Activated CD4-positive, alpha-beta T cell treated with anti-CD3 and anti-CD28 coated beads for 36 hours (primary cell): Measurements from ENCODE around the gene LZTFL1. TPM values are rescaled to one million over a fixed set of nuclear protein-coding genes. Genes with fewer than 3 reads are reported as not detected.

Experiments used
- ATAC-seq: fragments of 200-7000 bp; cut with Tn5 transposase; one replicate; pipeline ENCODE4 v1.10.0; 2021; ENCODE audit warnings: mild to moderate bottlenecking, moderate library complexity
- CTCF ChIA-PET: fragments of 350-600 bp; sonication (Branson Sonifier 250); formaldehyde crosslinking; loops from one replicate; lab custom pipeline; 2021; ENCODE audit warnings: antibody characterized with exemption; lab: Charles Lee
- POLR2A ChIA-PET: fragments of 350-600 bp; sonication (Branson Sonifier 250); formaldehyde crosslinking; loops from one replicate; lab custom pipeline; 2021; ENCODE audit warnings: antibody characterized with exemption, inconsistent platforms; lab: Charles Lee
- DNase-seq: peaks from one replicate; pipeline ENCODE4 v3.0.0-alpha.2; 2020
- H3K27ac Mint-ChIP-seq: one replicate; pipeline ENCODE4 v1.8.0; 2021; ENCODE audit warnings: mixed read lengths
- H3K27me3 Mint-ChIP-seq: one replicate; pipeline ENCODE4 v1.8.0; 2021; ENCODE audit warnings: mixed read lengths
- H3K36me3 Mint-ChIP-seq: one replicate; pipeline ENCODE4 v1.8.0; 2021; ENCODE audit warnings: low read depth, mixed read lengths
- H3K4me1 Mint-ChIP-seq: one replicate; pipeline ENCODE4 v1.8.0; 2021; ENCODE audit warnings: mixed read lengths
- H3K4me3 Mint-ChIP-seq: one replicate; pipeline ENCODE4 v1.8.0; 2021; ENCODE audit warnings: mild to moderate bottlenecking, moderate library complexity, mixed read lengths
- H3K9me3 Mint-ChIP-seq: one replicate; pipeline ENCODE4 v1.8.0; 2021; ENCODE audit warnings: low read depth, mixed read lengths
- intact Hi-C, 2 experiments: fragments of 100-400 bp; cut with DNase I in 1 of 2; cut with micrococcal nuclease in 1 of 2; formaldehyde crosslinking; loops; one replicate each; pipeline versions ENCODE4 v1.14.2 to v1.15.1; 2022 to 2024; cut with DNase I, micrococcal nuclease
- total RNA-seq, 2 experiments: library from RNA; stranded (reverse); gene quantifications; one replicate each; pipeline ENCODE4 v1.2.3, GENCODE V29; 2021

Gene LZTFL1
- total RNA-seq, 2 experiments from 2014 or later, result 4.5 to 6.6 TPM

DNA sequence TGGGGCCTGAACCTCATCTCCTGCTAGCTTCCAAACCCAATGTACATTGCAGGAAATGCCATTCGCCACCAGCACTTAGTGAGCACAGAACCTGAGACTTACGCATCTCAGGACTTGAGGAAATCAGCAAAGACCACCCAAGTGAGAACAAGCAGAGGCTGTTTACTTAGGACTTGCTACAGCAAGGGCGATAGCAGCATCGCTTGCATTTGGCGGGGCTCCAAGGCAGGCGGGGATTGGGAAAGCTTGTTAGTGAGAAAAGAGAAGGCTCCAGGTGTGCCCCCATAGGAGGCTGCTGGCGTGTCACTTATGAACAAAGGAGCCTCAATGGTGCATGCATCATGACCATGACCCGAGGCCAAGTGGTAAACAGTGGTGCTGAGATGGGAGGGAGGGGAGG is 65.3 kb downstream of the LZTFL1 start:
- intact Hi-C loops, result no loop called here
- Mint-ChIP-seq H3K4me3 (no peak overlapping the region), H3K4me1 (peaks cover 11% of the 10 kb centered on the region), H3K9me3 (no peaks in the 10 kb centered on the region), H3K27me3 (peaks cover 7% of the 10 kb centered on the region), H3K36me3 (no peaks in the 10 kb centered on the region), H3K27ac (no peak overlapping the region)
- ChIA-PET POLR2A (no interaction called here), CTCF (no interaction called here)
- no peak for DNase-seq
- no peak for ATAC-seq

DNA sequence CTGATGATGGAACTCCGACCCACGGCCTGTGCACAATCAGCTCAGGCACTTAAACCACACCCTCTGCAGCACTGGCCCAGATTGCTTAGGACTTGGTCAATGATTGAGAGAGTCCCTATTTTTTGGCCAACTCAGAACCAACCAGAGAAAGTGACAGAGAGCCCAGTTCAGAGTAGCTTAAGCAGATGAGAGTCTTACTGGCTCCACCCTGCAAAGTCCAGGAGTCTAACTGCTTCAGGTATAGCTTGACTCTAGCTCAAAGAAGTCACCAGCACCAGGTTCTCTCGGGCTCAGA is 65.7 kb downstream of the LZTFL1 start:
- ChIA-PET CTCF (no interaction called here), POLR2A (no interaction called here)
- Mint-ChIP-seq H3K9me3 (no peaks in the 10 kb centered on the region), H3K27me3 (peaks cover 7% of the 10 kb centered on the region), H3K4me1 (peaks cover 11% of the 10 kb centered on the region), H3K27ac (no peak overlapping the region), H3K36me3 (no peaks in the 10 kb centered on the region), H3K4me3 (no peak overlapping the region)
- DNase-seq (no peak), ATAC-seq (no peak)
- intact Hi-C loops, result no loop called here

DNA sequence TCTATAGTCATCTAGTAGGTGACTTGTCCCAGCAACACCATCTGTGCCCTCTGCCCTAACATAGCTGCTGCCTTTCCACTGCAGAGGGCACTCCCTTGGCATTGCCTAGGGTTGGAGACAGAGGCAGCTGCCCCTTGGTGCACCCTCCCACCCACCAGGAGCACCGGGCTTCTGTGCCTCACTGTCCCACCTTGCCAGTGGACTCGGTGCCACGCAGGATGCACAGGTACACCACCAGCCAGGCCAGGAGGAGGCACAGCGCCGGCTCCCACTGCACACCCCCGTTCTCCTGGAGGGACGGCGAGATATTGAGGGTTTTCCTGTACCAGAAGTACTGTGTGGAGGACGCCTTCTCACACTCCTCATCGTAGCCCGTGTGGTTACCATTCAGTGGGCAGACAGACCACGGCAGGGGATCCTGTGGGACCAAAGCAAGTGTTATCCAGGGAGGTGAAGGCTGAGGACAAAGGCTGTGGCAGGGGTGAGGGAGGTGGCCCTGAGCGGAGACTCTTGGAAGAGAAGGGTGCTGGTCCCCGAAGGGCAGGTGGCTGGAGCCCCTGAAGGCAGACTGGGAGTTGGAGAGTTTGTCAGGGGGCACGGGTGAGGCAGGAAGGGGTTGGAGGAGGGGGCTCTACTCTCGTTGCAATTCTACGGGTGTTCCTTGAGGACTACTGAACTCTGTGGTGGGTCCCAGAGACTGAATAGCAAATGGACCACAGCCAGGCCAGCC is 66.2 kb downstream of the LZTFL1 start:
- H3K36me3 Mint-ChIP-seq, result no peaks in the 10 kb centered on the region
- DNase-seq (no peak), ATAC-seq (no peak)
- CTCF ChIA-PET, result no interaction called here
- no peak overlapping the region for H3K4me3 Mint-ChIP-seq
- H3K27me3 Mint-ChIP-seq, result peaks cover 7% of the 10 kb centered on the region
- H3K27ac Mint-ChIP-seq, result no peak overlapping the region
- POLR2A ChIA-PET, result no interaction called here
- peaks cover 11% of the 10 kb centered on the region for H3K4me1 Mint-ChIP-seq
- H3K9me3 Mint-ChIP-seq, result no peaks in the 10 kb centered on the region
- intact Hi-C loops, result no loop called here

DNA sequence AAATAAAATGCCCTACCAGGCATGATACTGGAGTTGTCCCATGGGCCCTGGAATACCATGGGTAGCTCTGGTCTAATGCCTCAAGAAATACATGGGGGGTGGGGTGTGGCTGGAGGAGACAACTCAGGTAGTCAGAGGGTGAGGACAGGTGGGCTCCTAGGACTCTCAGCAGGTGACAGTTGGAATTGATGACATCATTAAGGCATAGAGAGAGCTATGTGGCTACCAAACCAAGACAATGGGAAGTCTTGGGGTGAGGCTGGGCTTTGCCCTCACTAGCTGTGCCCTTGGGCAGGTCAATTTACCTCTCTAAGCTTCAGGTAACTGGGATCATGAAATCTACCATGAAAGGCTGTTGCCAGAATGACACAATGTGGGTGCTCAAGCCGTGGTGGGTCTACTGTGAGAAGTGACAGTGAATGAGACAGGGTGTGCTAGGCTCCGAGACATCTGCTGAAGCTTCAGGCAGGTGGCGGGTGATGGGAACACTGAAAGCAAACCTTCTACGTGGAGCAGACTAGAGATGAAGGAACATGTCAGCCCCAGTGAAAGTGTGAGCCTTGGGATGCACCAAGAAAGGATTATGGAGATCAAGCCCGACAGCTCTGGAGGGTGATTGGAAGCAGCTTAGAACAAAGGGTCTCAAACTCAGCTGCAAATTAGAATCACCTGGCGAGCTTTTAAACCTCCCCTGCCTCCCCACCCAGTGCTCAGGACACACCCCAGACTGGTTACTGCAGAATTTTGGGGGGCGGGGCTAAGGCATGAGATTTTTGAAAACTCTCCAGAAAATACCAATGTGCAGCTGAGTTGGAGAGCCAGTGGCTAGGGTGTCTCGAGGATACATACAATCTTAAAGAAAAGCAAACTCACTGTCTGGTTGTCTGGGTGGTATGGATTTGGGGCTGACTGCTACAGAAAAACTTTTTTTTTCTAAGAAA is 67.1 kb downstream of the LZTFL1 start:
- ChIA-PET POLR2A (interaction anchor here (0.7 kb wide), 1 partner anchor 38 kb away, joined by 10 read pairs; no protein-coding TSS in a partner anchor), CTCF (interaction anchor here (0.6 to 1.3 kb wide), 4 partner anchors 145 to 305 kb away, joined by 3 to 4 read pairs (median 3); no protein-coding TSS in a partner anchor)
- Mint-ChIP-seq H3K9me3 (no peaks in the 10 kb centered on the region), H3K27me3 (peaks cover 7% of the 10 kb centered on the region), H3K27ac (no peak overlapping the region), H3K4me1 (peaks cover 11% of the 10 kb centered on the region), H3K4me3 (no peak overlapping the region), H3K36me3 (no peaks in the 10 kb centered on the region)
- DNase-seq (no peak), ATAC-seq (no peak)
- intact Hi-C loops, result no loop called here

DNA sequence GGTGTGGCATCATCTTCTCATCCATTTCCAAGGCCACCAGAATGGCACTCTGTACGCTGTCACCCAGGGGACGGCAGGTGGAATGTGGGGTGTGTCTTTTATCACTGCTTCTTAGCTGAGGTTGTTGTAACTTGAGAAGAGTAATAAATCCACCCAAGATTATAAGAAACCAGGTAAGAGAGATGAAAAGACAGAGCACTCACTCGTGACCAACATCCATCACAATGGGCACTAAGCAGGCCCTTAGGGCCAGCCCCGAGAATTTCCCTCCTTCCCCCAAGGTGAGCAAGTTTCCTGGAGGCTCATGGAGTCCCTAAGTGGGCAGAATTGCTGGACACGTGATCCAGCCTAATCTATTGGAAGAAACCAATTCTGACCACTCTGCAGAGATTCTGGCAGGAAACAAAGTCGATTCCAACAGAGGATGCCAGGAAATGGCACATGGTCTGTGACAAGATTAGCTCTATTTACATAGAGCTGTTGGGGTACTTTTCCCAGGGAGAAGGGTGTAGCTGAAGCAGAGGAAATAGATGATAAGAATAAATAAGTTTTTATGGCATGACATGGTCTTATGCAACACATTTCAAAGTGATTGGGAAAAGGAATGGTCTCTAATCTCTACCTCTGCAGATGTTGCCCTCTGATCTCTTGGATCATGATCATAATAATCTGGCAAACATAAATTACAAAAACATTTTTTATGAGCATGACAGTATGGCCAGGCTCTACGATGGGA is 68.0 kb downstream of the LZTFL1 start:
- Mint-ChIP-seq H3K9me3 (no peaks in the 10 kb centered on the region), H3K4me1 (peaks cover 11% of the 10 kb centered on the region), H3K27ac (no peak overlapping the region), H3K36me3 (no peaks in the 10 kb centered on the region), H3K27me3 (peaks cover 7% of the 10 kb centered on the region), H3K4me3 (no peak overlapping the region)
- no peak for ATAC-seq
- DNase-seq, result no peak
- POLR2A ChIA-PET, result no interaction called here
- CTCF ChIA-PET, result interaction anchor here (1.0 to 1.3 kb wide), 3 partner anchors 146 to 304 kb away, joined by 3 read pairs; no protein-coding TSS in a partner anchor
- intact Hi-C loops, result no loop called here

Other genes with a start within 250 kb of the LZTFL1 start
- gene LIMD1, start 247.4 kb downstream of the LZTFL1 start, total RNA-seq, result 10 to 100 TPM; 20.1 to 22.9 TPM
- gene SACM1L, start 152.7 kb downstream of the LZTFL1 start, total RNA-seq, result 10 to 100 TPM; 34.2 to 51.8 TPM
- not detected for gene SLC6A20, start 45.6 kb downstream of the LZTFL1 start, total RNA-seq
- gene CCR9, start 44.4 kb upstream of the LZTFL1 start, total RNA-seq, result not detected
- under 1 TPM; 0.42 to 0.85 TPM for gene CXCR6, start 101.3 kb upstream of the LZTFL1 start, total RNA-seq
- gene FYCO1, start 153.7 kb upstream of the LZTFL1 start, total RNA-seq, result 10 to 100 TPM in 1 of 2 experiments, 1 to 10 TPM in 1; 8.2 to 10.6 TPM
- not detected for gene XCR1, start 185.4 kb upstream of the LZTFL1 start, total RNA-seq